Breast epithelium (tissue), 3 donors: Measurements from ENCODE around the gene MRGPRX2.

Experiments
- CTCF ChIP-seq, 3 donors: fragments of 450-650 bp; IDR thresholded peaks; one replicate each; pipeline ENCODE4 v1.5.1; 2016 to 2017; ENCODE audit warnings: antibody characterized with exemption in 3 of 3, mild to moderate bottlenecking in 3 of 3, moderate library complexity in 3 of 3
- POLR2A ChIP-seq: fragments of 450-650 bp; IDR thresholded peaks from one replicate; pipeline ENCODE4 v1.6.1; 2016; ENCODE audit warnings: antibody characterized with exemption, mild to moderate bottlenecking, moderate library complexity
- POLR2AphosphoS5 ChIP-seq, 3 donors: sonication (generic); formaldehyde crosslinking; IDR thresholded peaks; one replicate each; pipeline ENCODE4 v1.6.1; 2017; ENCODE audit warnings: antibody characterized with exemption in 3 of 3

GRCh38 chr11:19087658-19088057 is 27.1 kb upstream of the MRGPRX2 start:
- TF ChIP-seq CTCF (IDR thresholded peaks at IDR 0.05) (no peak), POLR2AphosphoS5 (IDR thresholded peaks at IDR 0.05) (no peak), POLR2A (no peak)
